K562 (cell line): ENCODE results near the gene FMC1. TPM values are rescaled to one million over a fixed set of nuclear protein-coding genes. Genes with fewer than 3 reads are reported as not detected.

ENCODE experiments used
- ATF6 ChIP-seq: sonication (generic); formaldehyde crosslinking; IDR thresholded peaks from 2 replicates; pipeline ENCODE4 v1.4.0; 2020; ENCODE audit warnings: mild to moderate bottlenecking, missing genetic modification reagents
- CBX8 ChIP-seq: fragments of 200-600 bp; sonication (generic); IDR thresholded peaks from 2 replicates; pipeline ENCODE4 v1.6.1; 2012; ENCODE audit warnings: borderline replicate concordance, mixed run types, low read depth, mild to moderate bottlenecking, moderate library complexity, mixed read lengths, low read length, control low read depth, inconsistent platforms; ENCODE audit not compliant: poor library complexity, severe bottlenecking; ENCODE audit errors: extremely low read depth
- CREBBP ChIP-seq: IDR thresholded peaks from one replicate; pipeline ENCODE4 v1.6.1; 2012; ENCODE audit warnings: low read depth, mild to moderate bottlenecking, control low read depth, inconsistent platforms, low read length
- DDX20 ChIP-seq: fragments of 450-650 bp; IDR thresholded peaks from 2 replicates; pipeline ENCODE4 v1.6.1; 2016; ENCODE audit warnings: missing genetic modification characterization, low read depth, mild to moderate bottlenecking, missing compliant biosample characterization, moderate library complexity
- ERF ChIP-seq: fragments of 450-650 bp; formaldehyde crosslinking; IDR thresholded peaks from 2 replicates; pipeline ENCODE4 v1.4.0; 2020; ENCODE audit warnings: mild to moderate bottlenecking, mixed read lengths
- FOXK2 ChIP-seq, 2 experiments: fragments of 450-650 bp; IDR thresholded peaks in 1 of 2; conservative IDR thresholded peaks in 1 of 2; 2 replicates each; pipeline ENCODE4 v1.6.1; 2016; ENCODE audit warnings: low read depth in 2 of 2, mild to moderate bottlenecking in 1 of 2
- MTA3 ChIP-seq: fragments of 450-650 bp; formaldehyde crosslinking; IDR thresholded peaks from 2 replicates; pipeline ENCODE4 v1.6.1; 2017; ENCODE audit warnings: mild to moderate bottlenecking, borderline replicate concordance
- NFATC3 ChIP-seq: fragments of 450-650 bp; IDR thresholded peaks from 2 replicates; pipeline ENCODE4 v1.6.1; 2017; ENCODE audit warnings: mild to moderate bottlenecking
- PBX2 ChIP-seq, 2 experiments: IDR thresholded peaks in 1 of 2; conservative IDR thresholded peaks in 1 of 2; 2 replicates each; pipeline ENCODE4 v1.6.1; 2016; ENCODE audit warnings: low read depth in 2 of 2, mild to moderate bottlenecking in 1 of 2, missing compliant biosample characterization in 1 of 2, missing genetic modification characterization in 1 of 2, moderate library complexity in 1 of 2
- PHB ChIP-seq: fragments of 250-450 bp; sonication (Bioruptor Pico); IDR thresholded peaks from 2 replicates; pipeline ENCODE4 v1.5.0; 2021
- TBP ChIP-seq: optimal IDR thresholded peaks from 2 replicates; pipeline ENCODE3; 2011; ENCODE audit warnings: low read depth, low read length, improper control_type of control experiment
- TFAM ChIP-seq: fragments of 250-450 bp; sonication (Bioruptor Pico); conservative IDR thresholded peaks from 2 replicates; pipeline ENCODE4 v1.5.0; 2021; ENCODE audit warnings: mild to moderate bottlenecking, moderate library complexity
- TGIF2 ChIP-seq: sonication (generic); formaldehyde crosslinking; IDR thresholded peaks from 2 replicates; pipeline ENCODE4 v1.8.1; 2022; ENCODE audit warnings: mild to moderate bottlenecking, missing genetic modification reagents, moderate library complexity
- ZBTB7A ChIP-seq: IDR thresholded peaks from 2 replicates; pipeline ENCODE4 v1.6.1; 2011; ENCODE audit warnings: low read depth, mild to moderate bottlenecking, low read length, moderate library complexity, borderline replicate concordance; ENCODE audit not compliant: control insufficient read depth
- ZNF384 ChIP-seq: IDR thresholded peaks from 2 replicates; pipeline ENCODE4 v1.6.1; 2012; ENCODE audit warnings: low read depth, low read length, improper control_type of control experiment
- ZNF507 ChIP-seq: conservative IDR thresholded peaks from 2 replicates; pipeline ENCODE4 v1.6.1; 2017; ENCODE audit warnings: missing genetic modification characterization, missing compliant biosample characterization
- ZNF780A ChIP-seq: fragments of 250-450 bp; sonication (Bioruptor Pico); IDR thresholded peaks from 2 replicates; pipeline ENCODE4 v1.5.0; 2021; ENCODE audit warnings: mild to moderate bottlenecking
- polyA plus RNA-seq, 8 experiments: library from polyadenylated mRNA; depleted of rRNA in 4 of 8; stranded (reverse) in 5 of 8; unstranded in 3 of 8; fragments of >200 nt; fragmentation: Nextera tagmentation in 2 of 8; fragmentation: Illumina TruSeq in 1 of 8; extraction: Ambion mirVana in 2 of 8; extraction: Trizol in 1 of 8; gene quantifications; 2 replicates each; pipeline versions ENCODE4 v1.2.1 to v1.2.3, GENCODE V29; 2011 to 2014; ENCODE audit warnings: inconsistent platforms in 1 of 8, missing spikeins in 1 of 8
- total RNA-seq, 7 experiments: library from RNA; depleted of rRNA in 6 of 7; stranded (reverse); fragments of >200 nt in 6 of 7; fragmentation: Illumina TruSeq in 2 of 7; extraction: Trizol in 2 of 7; gene quantifications; 2 replicates each; pipeline versions ENCODE4 v1.2.1 to v1.2.3, GENCODE V29; 2011 to 2021; ENCODE audit warnings: low replicate concordance in 1 of 7
- TF ChIP-seq, protein P1 (sequence below): fragments of 200-800 bp; sonication (Bioruptor generic); IDR thresholded peaks from 2 replicates; pipeline ENCODE4 v1.6.1; 2017; ENCODE audit warnings: missing genetic modification characterization, missing compliant biosample characterization
- TF ChIP-seq, protein P2 (sequence below): fragments of 450-650 bp; IDR thresholded peaks from 2 replicates; pipeline ENCODE4 v1.7.0; 2016; ENCODE audit warnings: borderline replicate concordance

FMC1 gene
- total and polyA plus RNA-seq, 9 of the 15 experiments (the other 6 are each of a cell fraction or from before 2014, with no cell fraction given) = 14.0 to 116 (median 29.0) TPM

DNA sequence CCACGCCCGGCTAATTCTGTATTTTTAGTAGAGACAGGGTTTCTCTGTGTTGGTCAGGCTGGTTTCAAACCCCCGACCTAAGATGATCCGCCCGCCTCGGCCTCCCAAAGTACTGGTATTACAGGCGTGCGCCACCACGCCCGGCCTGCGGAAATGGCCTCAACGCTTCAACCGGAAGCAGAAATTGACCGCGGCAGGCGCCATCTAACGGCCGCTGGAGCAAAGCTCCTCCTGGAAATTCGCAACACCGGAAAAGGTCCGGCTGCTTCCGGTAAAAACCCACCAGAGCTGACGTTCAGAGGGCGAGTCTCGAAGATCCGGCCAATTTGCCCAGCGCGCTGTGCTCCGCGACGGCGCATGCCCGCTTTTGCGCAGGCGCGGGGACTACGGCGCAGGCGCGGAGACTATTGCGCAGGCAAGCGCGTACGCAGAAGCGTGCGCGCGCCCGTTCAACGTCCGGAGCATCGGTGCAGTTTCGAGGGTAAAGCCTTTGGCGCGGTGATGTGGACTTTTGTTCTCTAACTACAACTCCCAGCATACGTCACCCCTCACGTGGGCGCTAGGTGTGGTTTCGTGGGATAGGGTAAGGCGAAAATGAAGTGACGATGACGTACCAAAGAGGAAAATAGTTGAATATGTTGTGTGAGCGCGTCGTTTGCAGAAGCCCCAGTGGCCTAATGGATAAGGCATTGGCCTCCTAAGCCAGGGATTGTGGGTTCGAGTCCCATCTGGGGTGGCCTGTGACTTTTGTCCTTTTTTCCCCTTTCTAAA is 915 bp upstream of the FMC1 start (continued):
- TF ChIP-seq ZNF507 (tag) (no peak), DDX20 (tag) (peak; percentile 38; the same call in 1 of the 2 replicates), ZNF384 (peak; percentile 67; the same call in 1 of the 2 replicates), NFATC3 (no peak), PHB (CRISPR knock-in tag) (no peak), ZBTB7A (peak; percentile 59; the same call in 1 of the 2 replicates), CREBBP (peak; percentile 71), CBX8 (no peak), PBX2 (CRISPR knock-in tag; IDR thresholded peaks at IDR 0.05; ENCODE audit: low read depth) (no peak), PBX2 (tag; conservative IDR thresholded peaks at IDR 0.05; ENCODE audit: low read depth) (no peak), ZNF780A (CRISPR knock-in tag) (no peak), TFAM (no peak), ERF (CRISPR knock-in tag) (peak; percentile 86), MTA3 (peak; percentile 92), TGIF2 (CRISPR knock-in tag) (no peak), FOXK2 (conservative IDR thresholded peaks at IDR 0.05 in 1 of 2, IDR thresholded peaks at IDR 0.05 in 1 of 2; ENCODE audit: low read depth in 2 of 2) (peak; percentile 70 to 90), ATF6 (CRISPR knock-in tag) (peak; percentile 97), TBP (peak; percentile 99)
- TF ChIP-seq, protein P1, sequence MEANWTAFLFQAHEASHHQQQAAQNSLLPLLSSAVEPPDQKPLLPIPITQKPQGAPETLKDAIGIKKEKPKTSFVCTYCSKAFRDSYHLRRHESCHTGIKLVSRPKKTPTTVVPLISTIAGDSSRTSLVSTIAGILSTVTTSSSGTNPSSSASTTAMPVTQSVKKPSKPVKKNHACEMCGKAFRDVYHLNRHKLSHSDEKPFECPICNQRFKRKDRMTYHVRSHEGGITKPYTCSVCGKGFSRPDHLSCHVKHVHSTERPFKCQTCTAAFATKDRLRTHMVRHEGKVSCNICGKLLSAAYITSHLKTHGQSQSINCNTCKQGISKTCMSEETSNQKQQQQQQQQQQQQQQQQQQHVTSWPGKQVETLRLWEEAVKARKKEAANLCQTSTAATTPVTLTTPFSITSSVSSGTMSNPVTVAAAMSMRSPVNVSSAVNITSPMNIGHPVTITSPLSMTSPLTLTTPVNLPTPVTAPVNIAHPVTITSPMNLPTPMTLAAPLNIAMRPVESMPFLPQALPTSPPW (CRISPR knock-in tag) = peak; percentile 9; the same call in 1 of the 2 replicates
- TF ChIP-seq, protein P2, sequence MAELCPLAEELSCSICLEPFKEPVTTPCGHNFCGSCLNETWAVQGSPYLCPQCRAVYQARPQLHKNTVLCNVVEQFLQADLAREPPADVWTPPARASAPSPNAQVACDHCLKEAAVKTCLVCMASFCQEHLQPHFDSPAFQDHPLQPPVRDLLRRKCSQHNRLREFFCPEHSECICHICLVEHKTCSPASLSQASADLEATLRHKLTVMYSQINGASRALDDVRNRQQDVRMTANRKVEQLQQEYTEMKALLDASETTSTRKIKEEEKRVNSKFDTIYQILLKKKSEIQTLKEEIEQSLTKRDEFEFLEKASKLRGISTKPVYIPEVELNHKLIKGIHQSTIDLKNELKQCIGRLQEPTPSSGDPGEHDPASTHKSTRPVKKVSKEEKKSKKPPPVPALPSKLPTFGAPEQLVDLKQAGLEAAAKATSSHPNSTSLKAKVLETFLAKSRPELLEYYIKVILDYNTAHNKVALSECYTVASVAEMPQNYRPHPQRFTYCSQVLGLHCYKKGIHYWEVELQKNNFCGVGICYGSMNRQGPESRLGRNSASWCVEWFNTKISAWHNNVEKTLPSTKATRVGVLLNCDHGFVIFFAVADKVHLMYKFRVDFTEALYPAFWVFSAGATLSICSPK = peak; percentile 97; the same call in 1 of the 2 replicates
